Bronchial epithelial cell (primary cell): ENCODE results near the gene RAMACL. TPM values are rescaled to one million over a fixed set of nuclear protein-coding genes. Genes with fewer than 3 reads are reported as not detected.
A peak's percentile ranks its signal among the peaks of the same experiment; 100 is the strongest.

Experiments
- DNase-seq: peaks from one replicate; pipeline ENCODE4 v3.0.0-alpha.2; 2010; ENCODE audit warnings: low read depth
- FAIRE-seq: peaks from 2 replicates; lab custom pipeline; 2011; peaks lifted over from hg19 to GRCh38; lab: Jason Lieb, UNC
- H3K27me3 ChIP-seq: 2 replicates; pipeline ENCODE4 v1.5.1; 2011; ENCODE audit warnings: low read length; ENCODE audit not compliant: control insufficient read depth, insufficient read depth
- H3K36me3 ChIP-seq: 2 replicates; pipeline ENCODE4 v1.5.1; 2011; ENCODE audit warnings: low read length; ENCODE audit not compliant: control insufficient read depth, insufficient read depth
- H3K4me3 ChIP-seq: 2 replicates; pipeline ENCODE4 v1.5.1; 2011; ENCODE audit warnings: mild to moderate bottlenecking, low read depth, low read length, control low read depth
- total RNA-seq: library from RNA; depleted of rRNA; stranded (reverse); fragments of >200 nt; gene quantifications from 2 replicates; pipeline ENCODE4 v1.2.1, GENCODE V29; 2014
- TF ChIP-seq, protein P1 (sequence below): IDR thresholded peaks from 2 replicates; pipeline ENCODE4 v1.5.1; 2011; ENCODE audit warnings: mild to moderate bottlenecking, moderate library complexity, low read length, control low read depth, inconsistent platforms; ENCODE audit not compliant: insufficient read depth, severe bottlenecking

The RAMACL gene
- total RNA-seq, 1 donor from 2014 or later: 1.6 TPM

DNA sequence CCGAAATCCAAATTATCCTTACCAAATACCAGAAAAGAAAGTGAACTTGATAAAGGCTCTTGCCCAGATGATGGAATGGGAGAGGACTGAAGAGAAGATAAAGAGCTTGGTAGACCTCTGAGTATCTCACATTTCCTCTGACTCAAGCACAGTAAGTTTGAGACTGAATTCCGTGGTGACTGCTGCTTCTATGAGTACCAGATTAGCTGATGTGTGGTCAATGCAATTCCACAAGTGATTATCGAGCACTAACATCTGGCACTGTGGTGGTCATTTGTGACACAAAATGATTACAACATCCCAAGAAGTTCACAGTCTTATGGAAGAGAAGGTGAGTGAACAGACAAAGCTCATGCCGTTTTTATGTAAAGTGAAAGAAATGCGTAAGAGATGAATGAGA, 43.1 kb upstream of the RAMACL start:
- Histone ChIP-seq H3K27me3 (no peaks in the 10 kb centered on the region), H3K36me3 (no peaks in the 10 kb centered on the region), H3K4me3 (no peak overlapping the region)
- DNase-seq (no peak), FAIRE-seq (peak; percentile 70)
- TF ChIP-seq, protein P1, sequence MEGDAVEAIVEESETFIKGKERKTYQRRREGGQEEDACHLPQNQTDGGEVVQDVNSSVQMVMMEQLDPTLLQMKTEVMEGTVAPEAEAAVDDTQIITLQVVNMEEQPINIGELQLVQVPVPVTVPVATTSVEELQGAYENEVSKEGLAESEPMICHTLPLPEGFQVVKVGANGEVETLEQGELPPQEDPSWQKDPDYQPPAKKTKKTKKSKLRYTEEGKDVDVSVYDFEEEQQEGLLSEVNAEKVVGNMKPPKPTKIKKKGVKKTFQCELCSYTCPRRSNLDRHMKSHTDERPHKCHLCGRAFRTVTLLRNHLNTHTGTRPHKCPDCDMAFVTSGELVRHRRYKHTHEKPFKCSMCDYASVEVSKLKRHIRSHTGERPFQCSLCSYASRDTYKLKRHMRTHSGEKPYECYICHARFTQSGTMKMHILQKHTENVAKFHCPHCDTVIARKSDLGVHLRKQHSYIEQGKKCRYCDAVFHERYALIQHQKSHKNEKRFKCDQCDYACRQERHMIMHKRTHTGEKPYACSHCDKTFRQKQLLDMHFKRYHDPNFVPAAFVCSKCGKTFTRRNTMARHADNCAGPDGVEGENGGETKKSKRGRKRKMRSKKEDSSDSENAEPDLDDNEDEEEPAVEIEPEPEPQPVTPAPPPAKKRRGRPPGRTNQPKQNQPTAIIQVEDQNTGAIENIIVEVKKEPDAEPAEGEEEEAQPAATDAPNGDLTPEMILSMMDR: no peak

DNA sequence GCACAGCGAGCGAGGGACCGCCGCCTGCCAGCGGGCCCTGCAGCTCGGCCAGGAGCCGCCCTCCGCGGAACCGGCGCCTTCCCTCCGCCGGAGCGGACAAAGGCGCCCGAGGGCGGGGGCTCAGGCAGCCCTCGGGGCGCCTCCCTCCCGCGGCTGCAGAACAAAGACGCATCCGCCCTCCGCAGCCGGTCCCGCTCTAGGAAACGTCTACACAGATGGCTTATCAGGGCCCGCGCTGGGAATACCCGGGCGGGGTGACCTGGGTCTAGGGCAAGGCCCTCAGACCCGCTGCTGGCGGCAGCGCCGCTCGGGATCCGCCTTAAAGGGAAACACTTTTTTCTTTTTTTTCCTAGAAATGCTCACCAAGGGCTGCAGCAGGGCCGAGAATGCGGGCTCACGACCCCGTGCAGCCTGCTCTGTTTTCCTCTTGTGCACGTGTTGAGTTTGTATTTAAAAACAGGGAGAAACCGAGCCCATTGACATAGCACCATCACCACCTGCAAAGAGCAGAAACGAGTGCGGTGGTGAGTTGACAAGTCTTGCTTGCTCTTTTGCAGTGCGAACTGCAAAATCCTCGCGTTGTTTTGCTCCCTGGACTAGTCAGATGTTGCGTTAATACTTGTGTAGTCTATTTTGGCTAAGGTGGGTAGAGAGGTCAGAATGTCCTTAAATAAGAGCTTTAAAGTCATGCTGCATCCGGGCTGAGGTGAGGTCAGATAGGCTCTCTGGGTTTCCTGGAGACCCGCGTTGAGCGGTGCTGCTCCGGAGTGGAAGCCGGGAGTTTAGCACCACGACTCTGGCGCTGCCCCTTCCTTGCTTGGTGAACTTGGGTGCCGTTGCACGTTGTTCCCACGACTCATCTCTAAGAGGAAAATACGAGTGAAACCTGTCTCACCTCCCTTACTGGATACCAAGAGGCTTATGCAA, 41.7 kb upstream of the RAMACL start:
- DNase-seq: peak; percentile 28
- Histone ChIP-seq H3K36me3 (no peaks in the 10 kb centered on the region), H3K27me3 (no peaks in the 10 kb centered on the region), H3K4me3 (peak overlapping the region; percentile 50)
- FAIRE-seq: no peak
- TF ChIP-seq, protein P1: no peak

DNA sequence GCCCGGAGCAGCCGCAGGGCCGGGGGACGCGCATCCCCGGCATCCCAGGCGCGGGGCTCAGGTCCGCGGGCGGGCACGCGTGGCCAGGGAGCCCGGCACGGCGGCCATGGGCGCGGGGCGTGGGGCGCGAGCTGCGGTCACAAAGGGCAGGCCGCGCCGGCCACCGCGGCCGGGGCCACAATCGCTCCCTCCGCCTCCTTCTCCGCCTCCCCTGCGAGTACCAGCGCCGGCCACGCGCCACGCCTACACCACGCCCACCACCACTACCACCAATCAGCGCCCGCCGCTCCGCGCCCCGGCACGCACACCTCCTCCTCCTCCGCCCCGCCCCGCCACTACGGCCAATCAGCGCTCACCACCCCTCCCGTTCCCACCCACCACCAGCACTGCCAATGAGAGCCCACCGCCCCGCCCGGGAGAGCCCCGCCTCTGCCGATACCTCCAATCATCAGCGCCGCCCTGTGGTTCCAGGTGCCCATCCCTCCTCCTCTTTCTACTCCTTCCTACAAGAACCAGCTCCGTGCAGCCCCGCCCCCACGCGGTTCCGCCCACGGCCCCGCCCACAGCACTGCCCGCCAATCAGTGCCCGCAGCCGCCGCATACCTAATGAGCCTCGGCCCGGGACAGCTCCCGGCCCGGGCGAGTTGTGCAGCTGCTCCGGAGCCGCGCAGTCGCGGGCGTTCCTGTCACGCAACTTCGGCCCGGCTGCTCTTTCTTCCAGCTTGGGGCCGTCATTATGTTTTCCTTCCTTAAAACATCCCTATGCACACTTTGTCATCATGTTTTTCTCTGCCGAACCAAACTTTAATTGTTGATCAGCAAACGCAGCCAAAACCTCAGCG, 40.8 kb upstream of the RAMACL start, which contains the start of gene RPS6KA2:
Gene RPS6KA2, minus strand, starts transcription at position 219 of the 842 bp plus-strand sequence. CDS start 232 bp downstream, outside the sequence.
- H3K4me3 ChIP-seq: peak within 1 kb of the TSS; percentile 83
- no peak for FAIRE-seq
- TF ChIP-seq, protein P1: no peak

DNA sequence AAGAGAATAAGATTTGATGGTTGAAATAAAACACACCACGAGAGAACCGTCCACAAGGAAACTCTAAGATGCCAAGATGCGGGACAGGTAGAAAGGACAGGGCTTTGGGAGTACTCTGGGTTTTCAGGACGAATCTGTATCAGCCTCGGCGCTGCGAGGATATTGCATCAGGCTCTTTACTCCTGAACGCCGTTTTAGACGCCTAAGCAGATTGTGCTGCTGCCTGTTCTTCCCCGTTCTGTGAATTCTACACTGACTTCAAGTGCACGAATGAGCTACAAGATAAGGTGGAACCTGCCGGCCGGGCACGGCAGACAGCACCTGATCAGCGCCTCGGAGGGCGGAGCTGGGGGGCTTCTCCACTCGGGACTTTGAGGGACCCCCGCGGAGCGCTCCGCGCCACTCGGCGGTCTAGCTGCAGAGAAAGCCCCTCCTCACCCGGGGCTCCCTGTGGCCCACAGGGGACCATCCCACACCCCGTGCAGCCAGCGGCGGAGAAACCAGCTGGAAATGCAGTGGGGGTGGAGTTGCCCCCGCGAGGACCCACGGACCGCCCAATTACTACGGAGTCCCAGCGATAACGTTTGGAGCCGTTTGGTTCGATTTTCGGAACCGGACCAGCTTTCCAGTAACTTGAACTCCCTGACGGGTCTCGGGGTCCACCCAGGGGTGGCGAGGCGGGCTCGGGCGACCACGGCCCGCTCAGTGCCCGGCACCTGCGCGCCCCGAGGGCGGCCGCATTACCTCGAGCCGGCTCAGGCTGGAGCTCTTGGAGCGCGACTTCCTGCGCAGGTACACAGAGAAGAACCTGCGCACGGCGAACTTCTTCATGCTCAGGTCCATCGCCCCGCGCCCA, 39.9 kb upstream of the RAMACL start:
- DNase-seq: peak; percentile 50
- TF ChIP-seq, protein P1: no peak
- no peaks in the 10 kb centered on the region for H3K27me3 ChIP-seq
- FAIRE-seq: no peak
- peak overlapping the region; percentile 83 for H3K4me3 ChIP-seq
- no peaks in the 10 kb centered on the region for H3K36me3 ChIP-seq

More for the DNA sequence above, 40.8 kb upstream of the RAMACL start, which contains the start of gene RPS6KA2:
- DNase-seq: peak; percentile 95
- Histone ChIP-seq H3K36me3 (no peaks in the 10 kb centered on the region), H3K27me3 (no peaks in the 10 kb centered on the region)

DNA sequence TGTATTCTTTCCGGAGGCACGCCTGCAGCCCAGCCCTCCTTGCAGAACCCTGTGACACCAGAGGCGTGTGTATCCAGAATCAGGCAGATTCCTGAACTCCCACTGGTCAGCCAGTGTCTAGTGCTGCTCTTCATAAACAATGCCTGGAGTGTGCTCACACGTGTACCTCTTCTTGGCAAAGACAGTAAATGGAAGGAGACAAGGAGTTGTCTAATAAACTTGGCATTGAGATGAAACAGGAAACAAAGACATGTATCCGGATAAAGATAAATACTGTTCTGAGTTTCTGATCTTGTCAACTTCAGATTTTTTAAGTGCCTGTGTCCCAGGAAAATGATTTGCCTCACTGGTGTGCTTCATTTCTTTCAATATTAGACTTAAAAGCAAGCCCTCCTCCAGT, 38.9 kb upstream of the RAMACL start:
- peak overlapping the region; percentile 83 for H3K4me3 ChIP-seq
- no peak for DNase-seq
- FAIRE-seq: no peak
- H3K27me3 ChIP-seq: no peaks in the 10 kb centered on the region
- H3K36me3 ChIP-seq: no peaks in the 10 kb centered on the region
- TF ChIP-seq, protein P1: no peak
